GM18519 (cell line): ENCODE results near the gene PAK1.
"Not testable (repeated sequence)": the region's sequence is repeated elsewhere in the genome, so short reads cannot be mapped to it uniquely, and the experiment has no call there.

Source experiments
- ATAC-seq: cut with Tn5 transposase; IDR thresholded peaks from one replicate; pipeline ENCODE4 v1.9.1; 2021; ENCODE audit warnings: mild to moderate bottlenecking, moderate library complexity; ENCODE audit not compliant: unreplicated experiment, low FRiP score

Gene PAK1

DNA sequence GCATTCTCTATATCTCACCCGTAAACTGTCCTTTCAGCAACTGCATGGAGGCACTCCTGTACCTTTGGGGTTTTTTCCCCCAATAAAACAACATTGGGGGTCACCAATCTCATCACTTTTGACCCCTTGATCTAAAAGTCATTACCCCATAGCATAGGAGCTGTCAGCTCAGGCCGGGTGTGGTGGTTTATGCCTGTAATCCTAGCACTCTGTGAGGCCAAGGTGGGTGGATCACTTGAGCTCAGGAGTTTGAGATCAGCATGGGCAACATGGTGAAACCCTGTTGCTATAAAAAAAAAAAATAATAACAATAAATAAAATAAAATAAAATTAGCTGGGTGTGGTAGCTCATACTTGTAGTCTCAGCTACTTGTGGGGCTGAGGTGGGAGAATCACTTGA, 155.3 kb downstream of the PAK1 start:
- no peak for ATAC-seq

DNA sequence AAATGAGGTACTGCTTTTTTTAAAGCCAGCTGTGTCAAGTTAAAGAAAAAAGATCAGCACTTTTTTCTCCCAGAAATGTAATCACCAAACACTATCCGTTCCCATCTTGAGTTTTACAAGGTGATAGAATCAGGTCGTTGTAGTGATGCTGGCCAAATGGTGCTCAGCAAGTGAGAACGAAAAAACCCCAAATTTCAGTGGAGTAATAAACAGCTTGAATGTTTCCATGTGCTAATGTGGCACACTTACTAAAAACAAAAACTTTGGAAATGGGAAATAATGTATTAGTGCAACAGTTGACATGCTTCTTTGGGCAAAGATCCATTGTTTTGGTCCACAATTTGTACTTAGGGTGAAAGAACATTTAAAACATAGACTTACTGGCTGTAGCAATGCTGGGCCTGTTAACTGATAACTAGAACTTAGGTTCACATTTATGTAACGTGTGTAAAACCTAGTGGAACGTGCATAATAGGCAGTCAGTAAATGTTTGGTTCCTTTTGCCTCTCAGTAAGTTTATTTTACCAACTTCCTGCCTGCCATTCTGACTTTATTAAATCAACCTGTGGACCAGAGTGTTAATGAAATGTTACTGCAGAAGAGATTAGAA, 157.1 kb downstream of the PAK1 start:
- no peak for ATAC-seq

DNA sequence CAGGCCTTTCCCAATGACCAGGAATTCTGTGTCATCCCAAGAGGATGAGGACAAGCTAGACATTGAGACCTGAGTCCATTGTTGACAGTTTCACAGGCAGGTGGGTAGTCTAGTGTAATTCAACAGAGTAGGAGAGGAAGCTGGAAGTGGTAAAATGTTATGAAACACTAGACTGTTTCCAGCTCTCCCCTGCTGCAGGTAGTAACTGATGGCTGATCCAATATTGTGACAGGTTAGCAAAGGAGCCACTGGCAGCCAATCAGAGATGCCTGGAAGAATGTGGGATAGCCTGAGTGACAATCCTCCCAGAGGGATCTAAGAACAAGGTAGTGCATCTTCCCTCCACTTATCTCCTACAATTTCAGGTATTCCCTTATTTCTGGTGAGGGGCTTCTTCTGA, 161.8 kb downstream of the PAK1 start:
- no peak for ATAC-seq

DNA sequence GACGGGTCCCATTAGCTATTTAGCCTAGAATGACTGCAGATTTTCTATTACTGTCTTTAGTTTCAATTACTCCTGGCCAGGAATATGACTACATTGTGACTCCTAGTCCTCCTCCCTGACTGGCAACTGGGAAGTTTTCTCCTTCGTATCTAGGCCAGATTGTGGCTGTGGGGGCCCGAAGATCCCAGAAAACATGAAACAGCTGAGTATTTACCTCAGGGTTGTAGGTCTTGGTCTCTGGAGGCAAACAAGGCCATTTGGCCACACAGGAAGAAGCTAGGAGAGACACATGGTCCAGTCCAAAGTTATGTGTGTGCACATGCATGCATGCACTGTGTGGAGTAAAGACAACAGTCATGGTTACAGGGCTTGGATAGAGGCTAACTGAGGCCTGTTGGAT, 162.2 kb downstream of the PAK1 start:
- no peak for ATAC-seq

- no peak for ATAC-seq
These were observed 163.2 kb downstream of the PAK1 start for GRCh38 chr11:77310721-77311120.

- no peak for ATAC-seq
These were observed 164.4 kb downstream of the PAK1 start for GRCh38 chr11:77309401-77310085.

DNA sequence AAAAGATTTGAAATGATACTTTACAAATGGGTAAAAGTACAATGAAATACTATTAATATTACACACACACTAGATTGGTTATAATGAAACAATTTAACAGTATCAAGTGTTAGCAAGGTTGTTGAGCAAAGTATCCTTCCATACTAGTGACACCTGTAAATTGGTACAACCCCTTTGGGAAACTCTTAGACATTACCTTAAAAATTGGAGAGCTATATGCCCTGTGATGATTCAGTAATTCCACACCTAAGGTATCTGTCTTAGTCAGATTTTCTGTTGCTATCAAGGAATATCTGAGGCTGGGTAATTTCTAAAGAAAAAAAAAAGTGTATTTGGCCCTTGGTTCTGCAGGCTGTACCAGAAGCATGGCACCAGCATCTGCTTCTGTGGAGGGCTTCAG, 165.1 kb downstream of the PAK1 start:
- ATAC-seq, result no peak

GRCh38 chr11:77303328-77303727, 170.6 kb downstream of the PAK1 start:
- no peak for ATAC-seq

DNA sequence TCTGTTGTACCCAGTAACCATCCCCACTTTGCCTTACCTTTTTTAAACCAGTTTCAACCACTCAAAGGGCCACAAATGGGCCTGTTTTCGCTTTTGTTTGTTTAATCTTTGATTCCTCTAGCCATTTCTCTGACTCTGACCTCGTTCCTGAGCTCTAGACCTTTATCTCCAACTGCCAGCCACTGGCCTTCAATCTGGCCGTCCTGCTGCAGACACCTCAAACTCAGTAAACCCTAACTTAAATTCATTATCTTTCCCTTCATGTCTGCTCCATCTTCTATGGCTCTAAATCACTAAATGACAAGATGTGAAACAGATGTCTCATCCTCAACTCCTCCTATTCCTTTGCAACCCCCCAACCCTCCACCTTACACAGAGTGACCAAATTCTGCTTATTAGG, 171.1 kb downstream of the PAK1 start:
- no peak for ATAC-seq

DNA sequence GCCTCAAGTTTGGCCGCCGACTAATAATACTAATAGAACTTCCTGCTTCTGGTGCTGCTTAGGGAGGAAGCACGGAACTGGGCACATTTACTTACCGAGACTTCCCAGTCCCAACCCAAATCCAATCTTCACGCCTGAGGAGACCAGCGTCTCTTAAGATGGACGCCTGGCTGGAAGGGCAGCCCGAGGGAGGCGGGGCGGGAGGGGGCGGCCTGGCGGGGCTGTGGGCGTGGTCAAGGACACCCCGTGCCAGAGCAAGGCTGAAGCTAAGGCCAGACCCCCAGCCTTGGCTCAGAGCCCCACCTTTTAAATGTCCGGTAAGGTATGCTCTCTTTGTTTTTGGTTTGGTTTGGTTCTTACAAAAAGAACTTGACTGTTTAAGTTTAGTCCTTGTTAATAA, 172.4 kb downstream of the PAK1 start, which contains the start of gene GDPD4:
TSS of gene GDPD4 (minus strand) at position 177 of the 400 bp plus-strand sequence. CDS start 16,549 bp downstream, outside the sequence.
- no peak for ATAC-seq

DNA sequence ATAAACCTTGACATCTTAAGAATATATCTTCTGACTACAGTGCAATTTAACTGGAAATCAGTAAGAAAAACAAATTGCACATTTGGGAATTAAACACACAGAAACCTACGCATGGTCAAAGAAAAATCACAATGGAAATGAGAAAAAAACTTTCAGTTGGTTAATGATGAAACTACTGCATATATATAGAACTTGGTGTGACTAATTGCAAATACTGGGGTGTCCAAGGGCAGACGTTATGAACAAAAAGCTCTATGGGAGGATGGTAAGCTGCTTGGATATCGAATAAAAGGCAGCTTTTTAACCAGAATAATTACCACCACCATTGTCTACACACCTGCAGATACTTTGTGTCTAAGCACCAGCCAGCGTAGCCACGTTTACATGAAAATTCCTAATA, 173.2 kb downstream of the PAK1 start:
- no peak for ATAC-seq

- ATAC-seq, result not testable (repeated sequence)
These were observed 173.9 kb downstream of the PAK1 start for GRCh38 chr11:77300028-77300427.

GRCh38 chr11:77299528-77299993, 174.3 kb downstream of the PAK1 start:
- no peak for ATAC-seq

DNA sequence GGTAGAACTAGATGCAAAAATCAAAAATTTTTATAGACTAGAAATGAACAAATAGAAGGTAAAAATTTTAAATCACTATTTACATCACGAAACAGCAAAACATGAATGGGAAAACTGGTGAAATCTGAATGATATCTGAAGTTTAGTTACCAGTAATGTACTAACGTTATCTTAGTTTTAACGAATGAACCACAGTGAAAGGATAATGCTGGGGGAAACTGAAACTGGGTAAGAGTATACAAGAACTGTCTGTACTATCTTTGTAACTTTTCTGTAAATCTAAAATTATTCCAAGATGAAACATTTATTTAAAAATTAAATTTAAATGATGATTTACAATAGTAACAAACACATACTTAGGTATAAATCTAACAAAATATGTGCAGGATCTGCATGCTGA, 179.9 kb downstream of the PAK1 start:
- no peak for ATAC-seq

DNA sequence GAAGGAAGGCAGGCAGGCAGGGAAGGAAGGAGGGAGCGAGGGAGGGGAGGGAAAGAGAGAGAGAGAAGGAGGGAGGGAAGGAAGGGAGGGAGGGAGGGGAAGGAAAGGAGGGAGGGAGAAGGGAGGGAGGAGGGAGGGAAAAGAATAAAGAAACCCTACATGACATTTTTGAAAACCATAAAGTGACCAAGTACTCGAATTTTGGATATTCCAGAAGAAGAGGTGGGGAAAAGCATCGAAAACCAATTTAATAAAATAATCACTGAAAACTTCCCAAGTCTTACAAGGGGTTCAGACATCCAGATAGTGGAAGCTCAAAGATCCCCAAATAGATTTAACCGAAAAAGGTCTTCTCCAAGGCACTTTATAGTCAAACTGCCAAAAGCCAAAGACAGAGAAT, 184.2 kb downstream of the PAK1 start:
- ATAC-seq, result no peak

GRCh38 chr11:77287615-77288273, 186.2 kb downstream of the PAK1 start:
- ATAC-seq, result no peak

- ATAC-seq, result no peak
These were observed 186.8 kb downstream of the PAK1 start for GRCh38 chr11:77287136-77287535.

DNA sequence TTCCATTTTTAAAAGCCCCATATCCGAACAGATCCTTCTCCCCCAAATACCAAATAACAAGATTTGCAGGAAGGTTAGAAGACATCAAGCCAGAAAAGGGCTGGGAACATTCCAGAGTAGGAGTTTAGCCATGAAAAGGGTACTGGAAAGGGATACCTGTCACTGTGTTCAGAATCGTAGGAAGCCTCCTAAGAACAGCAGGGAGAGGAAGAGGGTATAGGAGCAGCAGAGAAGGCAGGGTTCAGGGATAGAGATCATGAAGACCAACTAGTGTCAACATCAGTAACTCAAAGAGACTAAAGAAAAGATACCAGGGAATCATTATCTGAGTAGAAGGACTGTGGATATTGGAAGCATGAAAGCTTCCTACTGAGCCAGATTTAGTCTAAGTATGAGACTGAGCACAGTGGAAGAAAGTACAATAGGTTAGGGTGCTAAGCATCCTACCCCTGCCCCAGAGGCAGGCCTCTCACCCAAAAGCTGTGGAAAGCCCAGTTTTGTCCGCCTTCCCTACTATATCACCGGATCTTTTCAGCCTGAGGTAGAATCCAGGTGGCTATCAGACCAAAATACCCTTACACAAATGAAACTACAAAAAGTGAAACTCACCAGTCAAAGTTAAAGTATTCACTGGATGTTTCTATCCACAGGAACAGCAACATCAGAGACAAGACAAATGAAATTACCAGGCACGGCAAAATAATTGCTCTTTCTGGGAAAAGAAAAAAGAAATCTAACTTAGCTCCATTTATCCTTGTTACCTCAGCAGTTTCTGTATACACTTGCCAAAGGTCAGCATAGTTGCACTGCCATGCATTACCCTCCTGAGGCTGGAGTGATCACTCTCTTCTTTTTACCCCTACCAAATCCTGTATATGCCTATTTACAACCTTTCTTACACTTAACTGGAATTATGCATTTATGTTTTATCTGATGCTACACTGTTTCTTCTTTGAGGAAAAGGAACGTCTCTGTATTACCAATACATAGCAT, 189.1 kb downstream of the PAK1 start:
- no peak for ATAC-seq

- ATAC-seq, result no peak
These were observed 190.8 kb downstream of the PAK1 start for GRCh38 chr11:77283101-77283500.
